ENCODE data around the gene CCR3. TPM values are rescaled to one million over a fixed set of nuclear protein-coding genes. Genes with fewer than 3 reads are reported as not detected.

Gene CCR3
- total and polyA plus RNA-seq, 2 donors from 2014 or later: not detected

DNA sequence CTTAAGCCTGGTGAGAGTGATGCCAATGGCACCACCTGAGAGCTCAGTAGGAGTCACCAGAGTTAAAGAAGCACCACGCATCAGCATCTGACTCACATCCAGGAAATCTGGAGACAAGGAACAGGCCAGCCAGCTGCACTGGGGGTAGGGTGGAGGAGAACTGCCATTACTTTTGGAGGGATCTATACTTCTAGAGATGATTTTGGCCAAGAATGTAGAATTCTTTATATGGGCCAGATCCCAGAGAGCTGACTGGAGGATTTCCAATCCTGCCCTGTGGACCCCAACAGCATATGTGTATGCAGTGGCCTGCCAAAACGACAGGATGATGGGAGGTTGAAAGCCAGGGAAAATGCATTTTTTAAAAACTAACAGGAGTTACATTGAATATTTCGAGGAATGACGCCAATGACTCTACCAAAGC, 29.8 kb downstream of the CCR3 start:
- FAIRE-seq (no peak), DNase-seq (no peak)
- TF ChIP-seq, protein P1, sequence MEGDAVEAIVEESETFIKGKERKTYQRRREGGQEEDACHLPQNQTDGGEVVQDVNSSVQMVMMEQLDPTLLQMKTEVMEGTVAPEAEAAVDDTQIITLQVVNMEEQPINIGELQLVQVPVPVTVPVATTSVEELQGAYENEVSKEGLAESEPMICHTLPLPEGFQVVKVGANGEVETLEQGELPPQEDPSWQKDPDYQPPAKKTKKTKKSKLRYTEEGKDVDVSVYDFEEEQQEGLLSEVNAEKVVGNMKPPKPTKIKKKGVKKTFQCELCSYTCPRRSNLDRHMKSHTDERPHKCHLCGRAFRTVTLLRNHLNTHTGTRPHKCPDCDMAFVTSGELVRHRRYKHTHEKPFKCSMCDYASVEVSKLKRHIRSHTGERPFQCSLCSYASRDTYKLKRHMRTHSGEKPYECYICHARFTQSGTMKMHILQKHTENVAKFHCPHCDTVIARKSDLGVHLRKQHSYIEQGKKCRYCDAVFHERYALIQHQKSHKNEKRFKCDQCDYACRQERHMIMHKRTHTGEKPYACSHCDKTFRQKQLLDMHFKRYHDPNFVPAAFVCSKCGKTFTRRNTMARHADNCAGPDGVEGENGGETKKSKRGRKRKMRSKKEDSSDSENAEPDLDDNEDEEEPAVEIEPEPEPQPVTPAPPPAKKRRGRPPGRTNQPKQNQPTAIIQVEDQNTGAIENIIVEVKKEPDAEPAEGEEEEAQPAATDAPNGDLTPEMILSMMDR (IDR thresholded peaks at IDR 0.05; ENCODE audit: borderline replicate concordance, extremely low read depth, insufficient read depth): no peak
- Histone ChIP-seq H3K9ac (ENCODE audit: low read length in 3 of 3) (no peak overlapping the region), H3K9me3 (ENCODE audit: control insufficient read depth in 2 of 3, insufficient read depth in 1 of 3, low read length in 3 of 3) (no peaks in the 10 kb centered on the region), H3K4me3 (ENCODE audit: low read length in 3 of 3) (no peak overlapping the region), H3K27me3 (ENCODE audit: control insufficient read depth, insufficient read depth, low read length) (no peaks in the 10 kb centered on the region), H3K27ac (ENCODE audit: low read depth in 2 of 2, low read length in 2 of 2) (no peak overlapping the region), H3K36me3 (ENCODE audit: control insufficient read depth in 2 of 3, insufficient read depth in 3 of 3, low read length in 3 of 3) (no peaks in the 10 kb centered on the region), H3K4me1 (ENCODE audit: control insufficient read depth in 2 of 3, insufficient read depth in 2 of 3, low read depth in 1 of 3, low read length in 3 of 3) (no peaks in the 10 kb centered on the region)
- intact Hi-C loops (cut with DNase I): no loop called here

DNA sequence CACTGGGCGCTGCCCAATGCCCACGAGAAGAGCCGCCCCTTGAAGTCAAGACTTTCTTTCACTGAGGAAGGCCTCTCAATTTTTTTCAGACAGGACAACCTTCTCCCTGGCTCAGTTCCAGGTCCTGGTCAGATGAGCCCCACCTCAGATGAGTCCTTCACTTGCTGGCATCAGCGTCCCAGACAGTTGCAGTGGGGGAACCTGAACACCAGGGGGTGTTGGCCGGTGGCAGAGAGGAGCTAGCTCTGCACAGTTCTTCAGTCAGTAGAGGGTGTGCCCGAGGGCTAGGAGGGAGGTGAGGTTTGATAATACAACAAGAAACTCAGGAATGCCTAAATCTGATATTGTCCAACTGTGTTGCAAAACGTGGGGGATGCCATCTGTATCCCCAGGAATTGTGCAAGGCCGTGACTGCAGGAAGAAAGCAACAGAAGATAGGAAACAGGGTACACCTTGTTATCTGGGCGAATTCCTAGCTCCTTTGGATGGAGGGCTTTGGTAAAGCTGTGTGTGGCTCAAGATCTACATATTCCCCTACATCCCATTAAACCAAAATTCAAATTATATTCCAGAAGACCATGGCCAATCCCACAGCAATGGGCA, 34.3 kb downstream of the CCR3 start:
- H3K9me3 ChIP-seq (ENCODE audit: control insufficient read depth in 2 of 3, insufficient read depth in 1 of 3, low read length in 3 of 3): no peaks in the 10 kb centered on the region
- FAIRE-seq (no peak), DNase-seq (peak; percentile 2 to 87 (median 32))
- no peak overlapping the region for H3K9ac ChIP-seq (ENCODE audit: low read length in 3 of 3)
- no peak overlapping the region for H3K27ac ChIP-seq (ENCODE audit: low read depth in 2 of 2, low read length in 2 of 2)
- H3K36me3 ChIP-seq (ENCODE audit: control insufficient read depth in 2 of 3, insufficient read depth in 3 of 3, low read length in 3 of 3): no peaks in the 10 kb centered on the region
- no peak overlapping the region for H3K4me3 ChIP-seq (ENCODE audit: low read length in 3 of 3)
- TF ChIP-seq, protein P1 (IDR thresholded peaks at IDR 0.05; ENCODE audit: borderline replicate concordance, extremely low read depth, insufficient read depth): peak; percentile 66
- intact Hi-C loops (cut with DNase I): no loop called here
- peaks cover 0 to under 1% (median 0%) of the 10 kb centered on the region in 3 donors for H3K4me1 ChIP-seq (ENCODE audit: control insufficient read depth in 2 of 3, insufficient read depth in 2 of 3, low read depth in 1 of 3, low read length in 3 of 3)
- H3K27me3 ChIP-seq (ENCODE audit: control insufficient read depth, insufficient read depth, low read length): no peaks in the 10 kb centered on the region

DNA sequence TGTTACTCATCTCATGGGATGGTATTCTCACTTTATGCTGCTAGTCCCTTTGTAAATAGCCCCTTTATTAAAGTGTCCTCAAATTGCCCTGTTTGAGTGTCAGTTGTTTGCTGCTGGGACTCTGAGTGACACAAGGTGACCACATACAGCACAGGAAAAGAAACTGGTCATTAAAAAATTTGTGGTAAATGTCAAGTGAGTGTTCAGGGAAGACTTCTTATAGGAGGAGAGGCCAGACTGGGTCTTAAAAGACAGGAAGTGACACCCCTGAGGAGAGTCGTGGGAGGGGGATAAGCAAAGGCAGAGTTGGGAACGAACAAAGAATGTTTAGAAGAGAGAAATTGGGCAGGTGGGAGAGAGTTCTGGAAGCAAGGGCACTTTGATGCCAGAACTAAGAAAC, 35.2 kb downstream of the CCR3 start:
- Histone ChIP-seq H3K9ac (ENCODE audit: low read length in 3 of 3) (no peak overlapping the region), H3K27ac (ENCODE audit: low read depth in 2 of 2, low read length in 2 of 2) (no peak overlapping the region), H3K27me3 (ENCODE audit: control insufficient read depth, insufficient read depth, low read length) (no peaks in the 10 kb centered on the region), H3K36me3 (ENCODE audit: control insufficient read depth in 2 of 3, insufficient read depth in 3 of 3, low read length in 3 of 3) (no peaks in the 10 kb centered on the region), H3K9me3 (ENCODE audit: control insufficient read depth in 2 of 3, insufficient read depth in 1 of 3, low read length in 3 of 3) (no peaks in the 10 kb centered on the region), H3K4me1 (ENCODE audit: control insufficient read depth in 2 of 3, insufficient read depth in 2 of 3, low read depth in 1 of 3, low read length in 3 of 3) (peaks cover 0 to 2% (median 0%) of the 10 kb centered on the region in 3 donors), H3K4me3 (ENCODE audit: low read length in 3 of 3) (no peak overlapping the region)
- TF ChIP-seq, protein P1 (IDR thresholded peaks at IDR 0.05; ENCODE audit: borderline replicate concordance, extremely low read depth, insufficient read depth): no peak
- FAIRE-seq (no peak), DNase-seq (no peak)
- intact Hi-C loops (cut with DNase I): no loop called here

Data from kidney (tissue), 14 donors.